Measurements from ENCODE around the gene RASA3. TPM values are rescaled to one million over a fixed set of nuclear protein-coding genes. Genes with fewer than 3 reads are reported as not detected.
"Not testable (repeated sequence)": the region's sequence is repeated elsewhere in the genome, so short reads cannot be mapped to it uniquely, and the experiment has no call there.

Gene RASA3
- total and polyA plus RNA-seq, 2 of the 8 experiments (the other 6 are each of a cell fraction or from before 2014, with no cell fraction given) = 7.5 to 21.9 TPM

- H3K18ac ChIP-seq (ENCODE audit: extremely low read depth, low read length); H3K4me3 ChIP-seq (ENCODE audit: extremely low read depth in 1 of 4, insufficient read depth in 2 of 4, low read depth in 3 of 4, low read length in 4 of 4); H4K8ac ChIP-seq (ENCODE audit: extremely low read depth, insufficient read depth, low read length); H2BK20ac ChIP-seq (ENCODE audit: low read length); H3K27ac ChIP-seq (ENCODE audit: low read depth, low read length); DNase-seq (ENCODE audit: low read depth in 1 of 2, low spot score in 2 of 2); H3K36me3 ChIP-seq (ENCODE audit: control insufficient read depth in 2 of 4, insufficient read depth in 4 of 4, low read length in 3 of 4); POLR2A ChIA-PET (ENCODE audit: partially characterized antibody); H3K79me2 ChIP-seq (ENCODE audit: control insufficient read depth in 1 of 2, insufficient read depth in 2 of 2, low read length in 2 of 2); H3K9me3 ChIP-seq (ENCODE audit: insufficient read depth in 2 of 2, low read depth in 1 of 2, low read length in 1 of 2); H3K14ac ChIP-seq (ENCODE audit: insufficient read length); H3K9ac ChIP-seq (replicated peaks in 1 of 4; ENCODE audit: extremely low read depth in 1 of 4, low read depth in 3 of 4, low read length in 3 of 4); H3K79me1 ChIP-seq (ENCODE audit: low read depth, low read length); H3K27me3 ChIP-seq (replicated peaks in 1 of 4; ENCODE audit: control insufficient read depth in 3 of 4, extremely low read depth in 1 of 4, insufficient read depth in 3 of 4, low read length in 3 of 4); H2AFZ ChIP-seq (ENCODE audit: low read length); H3K4me1 ChIP-seq (replicated peaks in 1 of 4; ENCODE audit: control insufficient read depth in 3 of 4, insufficient read depth in 4 of 4, low read length in 3 of 4); H3K23ac ChIP-seq (ENCODE audit: insufficient read length); H2AK5ac ChIP-seq (ENCODE audit: low read depth, low read length); H3K4ac ChIP-seq (replicated peaks; ENCODE audit: insufficient read length, low read depth, low read length); H3K23me2 ChIP-seq (ENCODE audit: low read depth, low read length); FAIRE-seq; H2BK15ac ChIP-seq (ENCODE audit: low read length); H4K20me1 ChIP-seq (replicated peaks in 1 of 2; ENCODE audit: control insufficient read depth in 1 of 2, insufficient read depth in 2 of 2, low read length in 2 of 2); H4K91ac ChIP-seq (replicated peaks; ENCODE audit: insufficient read length, low read length); H3K56ac ChIP-seq (replicated peaks; ENCODE audit: insufficient read length, low read depth, low read length); H4K5ac ChIP-seq (ENCODE audit: insufficient read length, low read depth, low read length); H3K4me2 ChIP-seq (ENCODE audit: insufficient read depth in 1 of 2, low read depth in 2 of 2, low read length in 2 of 2); H2BK5ac ChIP-seq (ENCODE audit: low read depth, low read length); H2BK12ac ChIP-seq (ENCODE audit: low read depth, low read length); H2BK120ac ChIP-seq (replicated peaks; ENCODE audit: low read depth, low read length): not testable (repeated sequence)
- 89% methylated on average over 12 of the region's 14 CpGs; no CpG with 5 or more reads in 1 of the 2 experiments for WGBS, 2 experiments (ENCODE audit: extremely low coverage in 1 of 2, insufficient coverage in 1 of 2, insufficient read length in 1 of 2, insufficient replicate concordance in 2 of 2, low coverage in 1 of 2, low lambda C conversion rate in 2 of 2, missing lambda C conversion rate in 1 of 2)
- CTCF ChIA-PET (ENCODE audit: partially characterized antibody) = interaction anchor here (1.0 to 1.9 kb wide), 3 partner anchors 9 to 50 kb away, joined by 3 to 4 read pairs (median 4); no protein-coding TSS in a partner anchor
These were observed 44.0 kb upstream of the RASA3 start for GRCh38 chr13:114176359-114176902.
